GM18499 (cell line): ENCODE results near the gene ZNF219.

Source experiments
- ATAC-seq: cut with Tn5 transposase; IDR thresholded peaks from one replicate; pipeline ENCODE4 v1.9.1; 2021; ENCODE audit warnings: moderate number of reproducible peaks; ENCODE audit not compliant: insufficient read depth, unreplicated experiment

ZNF219 gene

DNA sequence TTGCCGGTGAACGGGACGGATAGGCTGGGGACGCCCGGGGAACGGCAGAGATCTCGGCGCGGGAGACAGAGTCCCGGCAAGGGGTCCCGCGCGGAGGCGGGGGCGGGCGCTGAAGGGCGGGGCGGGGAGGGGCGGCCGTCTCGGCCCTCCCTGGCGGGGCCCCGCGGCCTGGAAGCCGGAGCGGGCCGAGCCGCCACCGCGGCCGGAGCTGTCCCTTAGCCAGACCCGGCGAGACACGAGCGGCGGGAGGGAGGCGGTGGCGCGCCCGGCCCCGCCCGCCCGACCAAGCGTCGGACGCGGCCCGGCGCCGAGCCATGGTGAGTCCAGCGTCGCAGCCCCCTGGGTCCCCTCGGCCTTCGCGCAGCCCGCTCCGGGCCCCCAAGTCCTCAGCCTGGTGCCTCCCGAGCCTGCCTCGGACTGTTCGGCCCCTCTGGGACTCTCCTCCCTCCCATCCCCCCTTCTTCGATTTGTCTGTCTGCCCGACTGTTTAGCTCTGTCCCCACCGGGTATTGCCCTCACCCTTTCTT is 28.3 kb downstream of the ZNF219 start, which contains the start of gene ARHGEF40:
Gene ARHGEF40 (plus strand): TSS at position 222 of the 527 bp plus-strand sequence. CDS start 93 bp downstream, at position 315.
- no peak for ATAC-seq

DNA sequence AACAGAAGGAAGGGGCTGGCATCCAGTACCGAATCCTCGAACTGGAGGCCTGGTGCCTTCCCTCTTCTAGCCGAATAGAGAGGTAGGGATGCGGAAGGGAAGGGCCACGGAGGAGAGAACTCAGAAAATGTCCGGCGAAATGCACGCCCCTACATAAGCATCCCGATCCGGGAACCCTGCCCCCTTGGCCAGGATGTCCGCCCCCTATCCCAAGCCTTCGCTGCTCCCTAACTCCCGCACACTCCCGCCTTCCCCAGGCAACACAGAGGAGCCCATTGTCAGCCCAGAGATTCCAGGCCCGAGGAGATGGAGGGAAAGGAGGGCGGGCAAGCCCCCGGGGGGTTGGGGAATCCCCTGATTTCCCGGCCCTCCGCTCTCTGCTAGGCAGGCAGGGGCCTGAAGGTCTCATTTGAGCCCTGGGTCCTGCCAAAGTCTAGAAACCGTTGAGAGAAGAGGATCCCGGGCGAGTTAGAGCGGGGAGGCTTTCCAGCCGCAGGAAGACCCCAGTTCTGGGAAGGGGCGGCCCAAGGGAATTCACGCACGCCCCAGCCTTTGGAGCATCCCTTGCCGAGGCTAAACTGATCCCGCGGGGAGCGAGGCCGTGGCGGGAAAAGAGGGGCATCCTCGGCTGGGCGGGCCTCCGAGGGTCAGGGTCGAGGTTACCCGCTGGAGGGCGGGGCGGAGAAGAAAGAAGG is 28.9 kb downstream of the ZNF219 start:
- ATAC-seq = no peak

DNA sequence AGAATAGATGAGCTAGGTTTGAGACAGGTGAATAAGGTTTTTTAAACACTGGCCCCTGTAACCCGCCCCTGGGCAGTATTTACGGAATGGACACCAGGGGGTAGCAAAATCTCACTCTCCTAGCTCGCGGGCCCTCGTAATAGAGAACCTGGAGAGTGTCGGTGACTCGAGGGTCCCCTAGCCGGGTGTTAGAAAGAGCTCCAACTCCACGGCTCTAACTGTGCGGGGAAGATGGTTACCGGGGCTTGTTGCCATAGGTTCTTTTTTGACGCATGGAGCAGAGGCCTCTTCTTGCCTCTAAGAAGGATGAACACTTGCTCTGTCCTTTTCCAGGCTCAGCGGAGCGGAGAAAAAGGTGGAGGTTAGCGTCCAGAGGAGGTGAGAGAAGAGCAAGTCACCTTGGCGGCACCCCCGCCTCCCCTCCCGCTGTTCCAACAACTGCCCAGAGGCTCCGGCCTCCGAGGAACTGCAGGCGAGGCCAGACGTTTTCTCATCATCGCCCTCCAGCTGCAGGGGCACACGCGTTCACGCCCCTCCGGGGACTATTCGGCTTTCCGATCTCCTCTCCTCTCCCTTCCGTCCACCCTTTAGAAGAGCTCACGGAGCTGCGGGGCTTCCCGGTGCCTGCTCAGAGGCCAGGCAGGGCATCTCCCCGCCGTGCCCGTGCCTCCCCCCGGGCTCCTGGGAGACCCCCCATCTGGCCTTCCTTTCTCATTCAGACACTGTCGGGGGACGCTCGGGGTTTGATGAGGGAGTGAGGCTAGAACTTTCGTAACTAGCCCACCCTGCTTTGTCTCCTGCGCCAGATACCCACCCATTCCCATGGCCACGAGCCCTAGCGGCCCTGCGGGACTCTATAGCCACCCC is 29.7 kb downstream of the ZNF219 start:
- ATAC-seq = no peak

DNA sequence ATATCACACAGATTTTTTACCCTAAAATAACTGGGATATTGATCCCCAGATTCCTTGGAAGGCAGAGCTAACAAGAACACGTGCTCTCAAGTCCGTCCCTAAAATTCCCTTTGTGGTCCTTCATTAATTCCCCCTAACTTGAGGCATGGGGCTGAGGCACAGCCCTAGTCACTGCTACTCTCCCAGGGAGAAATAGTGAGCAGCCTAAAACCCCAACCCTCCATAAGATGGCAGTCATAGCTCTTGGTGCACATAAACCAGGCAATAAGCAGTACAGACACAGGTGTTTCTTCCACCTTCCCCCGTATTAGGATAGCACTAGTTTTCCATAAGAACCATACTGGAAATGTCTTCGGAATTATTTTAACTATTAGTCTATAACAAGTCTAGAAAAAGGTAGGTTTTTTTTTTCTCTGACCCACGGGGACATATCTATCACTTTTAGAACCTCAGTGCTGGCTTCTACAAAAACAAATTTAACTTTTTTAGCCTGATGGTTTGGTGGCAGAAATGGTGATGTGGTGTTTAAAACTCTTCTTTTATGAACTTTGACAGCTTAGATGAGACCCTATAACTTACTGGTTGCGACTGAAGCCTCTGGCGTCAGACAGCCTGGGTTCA is 31.5 kb downstream of the ZNF219 start:
- no peak for ATAC-seq

DNA sequence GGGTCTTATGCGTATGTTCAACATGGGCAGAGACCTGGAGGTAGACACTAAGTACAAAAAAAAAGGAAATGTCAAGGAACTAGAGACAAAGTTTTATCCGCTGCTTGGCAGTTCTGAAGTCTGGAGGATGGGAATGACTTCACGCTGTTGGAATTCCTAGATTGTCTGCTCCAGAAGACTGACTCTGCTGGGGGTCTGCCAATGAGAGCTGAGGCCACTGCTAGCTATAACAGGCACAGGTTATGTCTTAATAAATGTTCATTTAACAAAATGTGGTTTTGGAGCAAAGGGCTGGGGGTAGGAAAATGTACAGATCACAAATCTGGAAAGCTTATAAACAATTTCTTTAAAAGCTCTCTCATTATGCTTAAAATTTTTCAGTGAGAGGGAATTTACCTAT is 35.0 kb downstream of the ZNF219 start:
- no peak for ATAC-seq

DNA sequence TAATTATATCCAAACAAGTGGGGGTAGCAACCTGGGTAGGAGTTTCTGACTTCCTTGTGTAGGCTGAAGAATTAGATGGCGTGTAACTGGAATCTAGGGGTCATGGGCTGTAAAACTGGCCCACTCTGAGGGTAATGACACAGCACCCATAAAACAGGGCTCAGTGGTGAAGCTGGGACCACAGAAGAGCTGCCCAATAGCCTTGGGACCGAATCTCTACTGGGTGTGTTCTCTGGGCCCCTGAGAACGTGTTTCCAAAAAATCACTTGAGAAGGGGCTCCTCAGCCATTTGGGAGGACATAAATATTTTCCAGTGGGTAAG is 37.1 kb downstream of the ZNF219 start:
- no peak for ATAC-seq

DNA sequence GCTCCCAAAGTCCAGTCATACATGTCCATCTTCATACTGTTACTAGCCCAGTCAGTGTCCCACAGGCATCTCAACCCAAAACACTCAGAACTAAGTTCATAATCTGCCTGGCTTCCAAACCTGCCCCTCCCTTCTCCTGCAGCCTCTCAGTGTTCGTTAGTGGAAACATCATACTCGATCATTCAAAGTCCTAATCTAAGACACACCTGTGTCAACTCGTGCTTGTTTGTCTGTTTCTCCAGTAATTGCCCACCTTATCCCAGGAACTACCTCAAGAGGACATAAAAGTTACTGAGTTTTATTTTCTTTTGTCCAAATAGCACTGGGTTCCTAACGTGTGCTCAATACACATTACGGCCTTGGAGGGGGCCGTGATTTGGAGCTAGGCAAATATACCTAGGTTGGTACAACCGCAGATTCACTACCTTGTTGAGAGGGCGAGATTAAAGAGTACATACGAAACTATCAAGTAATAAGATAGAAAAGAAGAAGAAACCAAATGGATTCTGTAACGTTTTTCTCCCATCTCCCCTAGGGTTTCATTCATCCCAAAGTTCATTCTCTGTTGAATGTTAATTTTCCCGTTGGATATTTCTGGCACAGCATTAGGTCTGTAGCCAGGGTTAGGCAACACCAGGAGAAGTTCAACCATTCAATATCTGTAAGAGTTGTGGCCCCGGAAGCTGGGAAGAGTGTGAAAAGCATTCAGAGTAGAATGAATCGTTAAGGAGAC is 37.7 kb downstream of the ZNF219 start:
- ATAC-seq = no peak

DNA sequence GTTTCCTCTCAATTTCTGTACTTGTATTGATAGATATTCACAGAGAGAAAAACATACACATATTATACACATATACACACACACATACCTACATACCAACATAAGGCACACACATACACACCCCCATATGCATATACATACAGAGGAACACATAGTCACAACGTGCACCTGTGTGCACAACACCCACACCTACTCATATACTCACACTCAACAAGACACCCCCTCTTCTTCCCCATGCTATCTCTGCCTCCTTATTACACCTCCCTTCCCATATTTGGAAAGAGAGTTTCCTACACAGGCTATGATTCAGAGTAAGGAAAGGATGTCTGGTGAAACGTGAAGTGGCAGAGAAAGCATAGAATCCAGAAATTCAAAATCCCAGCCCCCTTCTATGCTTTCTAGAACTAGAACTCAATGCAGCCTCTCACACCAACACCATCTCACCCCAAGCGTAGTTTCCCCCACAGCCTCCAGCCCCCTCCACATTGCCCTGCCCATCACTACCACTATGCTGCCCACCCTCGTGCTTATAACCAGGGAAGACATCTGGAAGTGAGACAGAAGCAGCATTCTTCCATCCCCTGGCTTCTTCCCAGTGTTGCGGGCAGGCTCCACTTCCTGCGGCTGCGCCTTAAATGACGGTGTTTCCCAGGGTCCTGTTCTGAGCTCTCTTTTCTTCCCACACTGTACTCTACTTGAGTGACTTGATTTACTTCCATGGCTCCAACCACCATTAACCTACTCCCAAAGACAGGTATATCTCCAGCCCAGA is 38.4 kb downstream of the ZNF219 start:
- ATAC-seq = no peak

DNA sequence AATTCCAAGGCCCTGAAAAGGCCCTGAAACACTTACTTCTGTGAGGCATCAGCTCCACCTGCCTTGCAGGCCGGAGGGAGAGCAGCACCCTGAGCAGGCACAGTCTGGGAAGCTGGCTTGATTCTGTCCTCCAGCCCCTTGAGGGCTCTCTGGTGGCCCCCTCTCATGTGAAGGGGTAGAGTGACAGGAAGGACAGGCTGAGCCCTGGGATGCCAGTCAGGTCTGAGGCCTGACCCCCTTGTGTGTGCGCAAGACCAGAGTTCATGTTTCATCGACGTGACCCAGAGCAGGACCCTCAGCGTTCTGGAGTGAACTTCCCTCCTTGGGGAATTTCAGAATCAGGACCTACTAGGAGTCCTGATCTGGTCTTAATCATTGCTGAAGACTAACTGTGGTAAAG is 39.6 kb downstream of the ZNF219 start:
- no peak for ATAC-seq

DNA sequence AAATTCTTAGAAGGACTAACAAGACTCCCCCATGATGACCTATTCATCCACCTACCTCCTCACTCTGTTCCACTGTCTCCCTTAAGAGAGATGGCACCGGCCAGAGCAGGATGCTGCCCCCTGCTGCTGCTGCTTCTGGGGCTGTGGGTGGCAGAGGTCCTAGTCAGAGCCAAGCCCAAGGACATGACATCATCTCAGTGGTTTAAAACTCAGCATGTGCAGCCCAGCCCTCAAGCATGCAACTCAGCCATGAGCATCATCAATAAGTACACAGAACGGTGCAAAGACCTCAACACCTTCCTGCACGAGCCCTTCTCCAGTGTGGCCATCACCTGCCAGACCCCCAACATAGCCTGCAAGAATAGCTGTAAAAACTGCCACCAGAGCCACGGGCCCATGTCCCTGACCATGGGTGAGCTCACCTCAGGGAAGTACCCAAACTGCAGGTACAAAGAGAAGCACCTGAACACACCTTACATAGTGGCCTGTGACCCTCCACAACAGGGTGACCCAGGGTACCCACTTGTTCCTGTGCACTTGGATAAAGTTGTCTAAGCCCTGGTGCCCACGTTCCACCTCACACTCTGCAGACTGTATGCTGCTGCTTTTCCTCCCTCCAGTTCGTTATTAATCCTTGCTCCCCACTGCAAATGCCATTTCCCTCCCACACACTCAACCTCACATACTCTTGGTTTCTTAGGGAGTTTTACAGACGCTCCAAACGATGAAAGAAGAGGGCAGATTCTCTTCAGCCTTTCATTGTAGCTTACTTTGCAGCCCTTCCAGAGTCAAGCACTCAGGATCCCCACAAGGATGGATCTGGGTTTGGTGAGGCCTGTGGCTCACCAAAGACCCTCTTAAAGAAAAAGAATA is 40.4 kb downstream of the ZNF219 start, which contains the start of gene RNASE8:
Gene RNASE8 (plus strand): TSS at position 20 of the 873 bp plus-strand sequence. CDS start 71 bp downstream, at position 91.
- ATAC-seq = no peak

DNA sequence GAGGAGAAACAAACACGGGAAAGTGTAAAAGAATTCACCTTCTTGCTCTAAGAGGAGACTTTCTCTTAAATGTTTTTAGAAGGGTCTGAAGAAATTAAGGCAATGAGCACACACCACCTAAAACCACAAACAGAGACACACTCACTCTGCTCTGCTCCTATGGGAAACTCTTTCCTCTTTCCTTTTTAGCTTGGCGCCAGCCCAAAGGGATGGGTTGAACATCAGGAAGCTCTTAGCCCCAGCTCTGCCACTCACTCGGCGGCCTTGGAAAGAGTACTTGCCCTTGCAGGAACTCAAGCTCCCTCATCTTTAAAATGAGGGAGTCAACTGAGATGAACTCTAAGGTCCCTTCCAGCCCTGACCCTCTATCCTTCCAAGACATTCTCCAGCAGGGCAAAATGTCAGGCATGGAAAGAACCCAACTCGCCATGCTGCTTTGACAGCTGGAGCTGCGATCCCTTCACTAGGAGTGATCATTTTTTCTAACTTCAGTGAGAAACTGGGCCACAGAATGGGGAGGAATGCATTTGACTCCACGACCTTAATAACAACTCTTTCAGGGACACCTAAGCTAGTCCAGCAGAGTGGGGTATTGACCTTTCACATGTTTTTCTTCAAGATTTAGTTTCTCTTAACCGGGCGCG is 41.8 kb downstream of the ZNF219 start:
- no peak for ATAC-seq

DNA sequence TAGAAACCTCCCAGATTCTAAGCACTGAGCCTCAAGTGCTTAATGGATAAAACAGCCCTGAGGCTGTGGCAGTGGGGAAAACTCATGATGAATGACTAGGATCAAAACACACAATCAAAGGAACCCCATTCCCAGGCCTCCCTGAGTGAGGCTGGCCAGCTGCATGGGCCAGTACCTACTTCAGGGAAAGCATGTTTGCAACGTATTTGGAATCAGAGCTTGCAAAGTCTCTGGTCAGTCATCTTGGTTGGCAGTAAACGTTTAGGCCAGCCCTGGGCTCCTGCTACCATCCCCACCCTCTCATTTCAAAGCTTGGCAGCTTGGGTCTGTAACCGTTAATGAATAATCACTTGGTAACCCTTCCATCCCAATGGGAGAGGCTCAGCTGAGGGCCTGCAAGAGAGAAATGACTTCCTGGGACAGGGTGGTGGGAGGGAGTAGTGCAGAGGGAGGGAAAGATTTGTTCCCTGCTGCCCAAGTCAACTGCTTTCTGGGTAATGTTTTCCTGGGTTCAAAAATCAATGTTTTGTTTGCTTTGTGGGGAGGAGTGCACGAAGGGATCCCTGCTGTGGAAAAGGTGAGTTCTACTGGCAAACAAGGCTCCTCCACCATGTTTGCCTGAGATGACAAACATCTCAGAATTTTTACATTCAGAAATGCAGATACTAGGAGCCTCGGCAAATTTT is 42.9 kb downstream of the ZNF219 start:
- no peak for ATAC-seq

DNA sequence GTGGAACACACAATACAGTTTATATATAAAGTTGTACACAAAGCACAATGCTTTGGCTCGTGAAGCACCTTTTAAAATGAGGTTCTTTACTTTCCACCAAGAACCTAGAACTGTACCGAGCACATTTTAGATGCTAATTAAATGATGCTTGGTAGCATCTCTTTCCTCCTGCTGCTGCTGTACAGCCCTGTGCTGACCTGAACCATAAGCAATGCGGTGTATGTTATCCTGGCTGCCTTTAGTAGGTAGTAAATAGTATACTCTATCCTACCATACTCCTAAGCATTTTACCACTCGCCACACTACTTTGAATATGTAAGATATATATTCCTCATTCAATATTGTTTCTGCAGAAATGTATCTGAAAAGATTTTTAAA is 43.7 kb downstream of the ZNF219 start:
- ATAC-seq = no peak

DNA sequence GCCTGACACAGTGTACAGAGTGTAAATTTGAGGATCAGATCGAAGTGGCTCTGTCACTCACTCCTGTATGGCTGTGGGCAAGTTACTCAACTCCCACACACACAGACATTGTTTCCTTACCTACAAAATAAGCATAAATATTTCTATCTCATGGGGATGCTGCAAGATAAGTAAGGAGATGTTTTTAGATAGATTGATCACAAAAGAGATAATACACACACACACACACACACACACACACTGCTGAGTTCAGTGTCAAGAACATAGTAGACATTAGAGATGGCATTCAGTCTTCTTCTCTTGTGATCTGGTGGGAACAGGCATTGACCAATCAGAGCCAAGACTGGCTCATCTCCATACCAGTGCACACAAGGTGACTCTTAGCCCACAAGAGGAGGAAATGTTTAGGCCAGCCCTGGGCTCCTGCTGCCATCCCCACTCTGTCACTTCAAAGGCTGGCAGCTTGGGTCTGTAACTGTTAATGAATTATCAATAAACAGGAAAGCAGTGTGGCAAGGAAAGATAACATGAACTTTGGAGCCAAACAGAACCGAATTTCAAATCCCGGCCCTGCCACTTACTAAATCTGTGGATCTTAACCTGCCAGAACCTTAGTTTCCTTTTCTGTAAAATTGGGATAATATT is 44.2 kb downstream of the ZNF219 start:
- no peak for ATAC-seq

DNA sequence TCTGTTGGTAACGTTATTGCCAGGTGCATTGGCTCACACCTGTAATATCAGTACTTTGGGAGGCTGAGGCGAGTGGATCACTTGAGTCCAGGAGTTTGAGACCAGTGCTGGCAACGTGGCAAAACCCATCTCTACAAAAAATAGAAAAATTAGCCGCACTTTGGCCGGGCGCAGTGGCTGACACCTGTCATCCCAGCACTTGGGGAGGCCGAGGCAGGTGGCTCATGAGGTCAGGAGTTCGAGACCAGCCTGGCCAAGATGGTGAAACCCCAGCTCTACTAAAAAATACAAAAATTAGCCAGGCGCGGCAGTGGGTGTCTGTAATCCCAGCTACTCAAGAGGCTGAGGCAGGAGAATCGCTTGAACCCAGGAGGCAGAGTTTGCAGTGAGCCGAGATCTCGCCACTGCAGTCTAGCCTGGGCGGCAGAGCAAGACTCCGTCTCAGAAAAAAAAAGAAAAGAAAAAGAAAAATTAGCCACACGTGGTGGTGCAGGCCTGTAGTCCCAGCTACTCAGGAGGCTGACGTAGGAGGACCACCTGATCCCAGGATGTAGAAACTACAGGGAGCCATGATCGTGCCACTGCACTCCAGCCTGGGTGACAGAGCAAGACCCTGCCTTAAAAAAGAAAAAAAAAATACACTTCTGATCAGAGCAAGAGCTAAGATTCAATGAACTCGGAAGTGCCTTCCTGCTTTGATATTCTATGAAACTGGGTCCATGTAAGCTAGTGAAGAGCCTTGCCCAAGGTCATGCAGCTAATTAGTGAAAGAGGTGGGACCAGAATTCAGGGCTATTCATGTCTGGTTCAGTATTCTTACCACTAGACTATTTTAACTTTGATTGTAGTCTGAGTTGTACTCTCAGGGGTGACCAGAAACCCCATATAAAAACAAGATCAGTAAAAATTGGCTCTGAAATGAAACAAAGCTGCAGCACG is 45.0 kb downstream of the ZNF219 start:
- ATAC-seq = no peak

DNA sequence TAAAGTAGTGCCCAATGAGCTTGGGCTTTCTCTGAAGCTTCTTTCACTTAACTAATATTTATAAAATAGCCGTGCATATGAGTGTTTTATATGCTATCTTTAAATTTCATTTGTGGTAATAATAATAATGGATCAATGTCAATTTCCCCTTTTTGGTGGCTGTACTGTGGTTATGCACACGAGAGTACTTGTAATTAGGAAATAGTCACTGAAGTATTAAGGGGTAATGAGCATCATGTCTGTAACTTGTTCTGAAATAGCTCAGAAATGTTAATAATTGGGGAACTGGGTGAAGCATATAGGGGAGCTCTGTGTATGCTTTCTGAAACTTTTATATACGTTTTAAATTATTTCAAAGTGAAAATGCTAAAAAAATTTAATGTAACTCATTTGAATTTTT is 47.9 kb downstream of the ZNF219 start:
- ATAC-seq = no peak
